Activated CD4-positive, alpha-beta T cell treated with anti-CD3 and anti-CD28 coated beads, Interleukin-10, Interleukin-2, amounts not matched to agents 100 ng/mL and 50 ng/mL, durations not matched to agents 16 hours and 8 hours (primary cell): Measurements from ENCODE around the gene PLEK2.
"Not testable (repeated sequence)": the region's sequence is repeated elsewhere in the genome, so short reads cannot be mapped to it uniquely, and the experiment has no call there.

Source experiments
- DNase-seq: peaks from one replicate; pipeline ENCODE4 v3.0.0-alpha.2; 2020

PLEK2 gene

GRCh38 chr14:67357186-67357968 is 54.6 kb downstream of the PLEK2 start:
- DNase-seq: no peak

- DNase-seq: no peak
These were observed 59.9 kb downstream of the PLEK2 start for GRCh38 chr14:67352055-67352454.

GRCh38 chr14:67345583-67345982 is 66.4 kb downstream of the PLEK2 start:
- no peak for DNase-seq

- peak; percentile 39 for DNase-seq
These were observed 68.2 kb downstream of the PLEK2 start for GRCh38 chr14:67343601-67344230.

GRCh38 chr14:67341231-67341630 is 70.7 kb downstream of the PLEK2 start:
- not testable (repeated sequence) for DNase-seq
